H1 (cell line): ENCODE results near the gene SEC16A. TPM values are rescaled to one million over a fixed set of nuclear protein-coding genes. Genes with fewer than 3 reads are reported as not detected.

Experiments used
- CTCF ChIA-PET: fragments of 300-600 bp; sonication (Branson Sonifier 250); formaldehyde crosslinking; loops from one replicate; lab custom pipeline; 2021; ENCODE audit not compliant: partially characterized antibody; lab: Charles Lee
- POLR2A ChIA-PET: fragments of 300-600 bp; sonication (Branson Sonifier 250); formaldehyde crosslinking; loops from one replicate; lab custom pipeline; 2021; ENCODE audit warnings: inconsistent platforms; ENCODE audit not compliant: partially characterized antibody; lab: Charles Lee
- DNase-seq, 2 experiments: peaks; one replicate each; pipeline versions ENCODE4 v3.0.0 to v3.0.0-alpha.2; 2010 to 2022; ENCODE audit warnings: low spot score in 2 of 2, low read depth in 1 of 2, mixed read lengths in 1 of 2
- FAIRE-seq: peaks from 2 replicates; lab custom pipeline; 2011; peaks lifted over from hg19 to GRCh38; lab: Jason Lieb, UNC
- H2AFZ ChIP-seq: 2 replicates; pipeline ENCODE4 v1.8.1; 2012; ENCODE audit warnings: low read length, inconsistent platforms
- H2AK5ac ChIP-seq: 2 replicates; pipeline ENCODE4 v1.6.1; 2013; ENCODE audit warnings: low read depth, low read length
- H2BK120ac ChIP-seq: replicated peaks from 2 replicates; pipeline ENCODE3; 2013; ENCODE audit warnings: low read depth, low read length, inconsistent platforms
- H2BK12ac ChIP-seq: 2 replicates; pipeline ENCODE4 v1.6.1; 2013; ENCODE audit warnings: low read depth, low read length
- H2BK15ac ChIP-seq: 2 replicates; pipeline ENCODE4 v1.6.1; 2013; ENCODE audit warnings: low read length
- H2BK20ac ChIP-seq: 2 replicates; pipeline ENCODE4 v1.6.1; 2013; ENCODE audit warnings: low read length
- H2BK5ac ChIP-seq: 2 replicates; pipeline ENCODE4 v1.6.1; 2013; ENCODE audit warnings: low read depth, low read length
- H3K14ac ChIP-seq: 2 replicates; pipeline ENCODE4 v1.6.1; 2013; ENCODE audit warnings: inconsistent platforms; ENCODE audit not compliant: insufficient read length
- H3K18ac ChIP-seq: 2 replicates; pipeline ENCODE4 v1.6.1; 2013; ENCODE audit warnings: low read length; ENCODE audit errors: extremely low read depth
- H3K23ac ChIP-seq: 2 replicates; pipeline ENCODE4 v1.6.1; 2013; ENCODE audit warnings: inconsistent platforms; ENCODE audit not compliant: insufficient read length
- H3K23me2 ChIP-seq: 2 replicates; pipeline ENCODE4 v1.6.1; 2013; ENCODE audit warnings: low read depth, low read length
- H3K27ac ChIP-seq: 2 replicates; pipeline ENCODE4 v1.6.1; 2011; ENCODE audit warnings: low read depth, low read length, inconsistent platforms
- H3K27me3 ChIP-seq, 4 experiments: replicated peaks in 1 of 4; 1 replicate in 1 of 4; 2 replicates in 3 of 4; pipeline versions ENCODE4 v1.6.1 to v1.8.1; 2011 to 2013; ENCODE audit warnings: low read length in 3 of 4, mild to moderate bottlenecking in 3 of 4, inconsistent platforms in 2 of 4, mixed read lengths in 2 of 4, moderate library complexity in 1 of 4; ENCODE audit not compliant: control insufficient read depth in 3 of 4, insufficient read depth in 3 of 4; ENCODE audit errors: extremely low read depth in 1 of 4
- H3K36me3 ChIP-seq, 4 experiments: 2 replicates each; pipeline versions ENCODE4 v1.6.1 to v1.8.1; 2011 to 2013; ENCODE audit warnings: mild to moderate bottlenecking in 4 of 4, low read length in 3 of 4, moderate library complexity in 2 of 4, control low read depth in 1 of 4, inconsistent platforms in 1 of 4; ENCODE audit not compliant: insufficient read depth in 4 of 4, control insufficient read depth in 2 of 4
- H3K4ac ChIP-seq: replicated peaks from 2 replicates; pipeline ENCODE3; 2013; ENCODE audit warnings: low read length, low read depth, mixed read lengths, inconsistent platforms; ENCODE audit not compliant: insufficient read length
- H3K4me1 ChIP-seq, 4 experiments: replicated peaks in 1 of 4; 1 replicate in 1 of 4; 2 replicates in 3 of 4; pipeline versions ENCODE4 v1.6.1 to v1.8.1; 2011 to 2013; ENCODE audit warnings: low read length in 3 of 4, inconsistent platforms in 2 of 4, mixed read lengths in 1 of 4; ENCODE audit not compliant: insufficient read depth in 4 of 4, control insufficient read depth in 3 of 4
- H3K4me2 ChIP-seq, 2 experiments: 2 replicates each; pipeline versions ENCODE4 v1.6.1 to v1.8.1; 2011 to 2013; ENCODE audit warnings: low read depth in 2 of 2, low read length in 2 of 2, control low read depth in 1 of 2, inconsistent platforms in 1 of 2, mild to moderate bottlenecking in 1 of 2; ENCODE audit not compliant: insufficient read depth in 1 of 2
- H3K4me3 ChIP-seq, 4 experiments: fragments of 200-600, 300-600 bp in 1 of 4; sonication (generic), shearing (Covaris generic), sonication (Bioruptor Twin) in 1 of 4; 2 replicates each; pipeline versions ENCODE4 v1.5.1 to v1.8.1; 2011 to 2016; ENCODE audit warnings: low read length in 4 of 4, low read depth in 3 of 4, control low read depth in 2 of 4, inconsistent platforms in 2 of 4, mild to moderate bottlenecking in 2 of 4, mixed read lengths in 1 of 4, moderate library complexity in 1 of 4; ENCODE audit not compliant: insufficient read depth in 2 of 4; ENCODE audit errors: extremely low read depth in 1 of 4
- H3K56ac ChIP-seq: replicated peaks from 2 replicates; pipeline ENCODE3; 2013; ENCODE audit warnings: low read depth, mild to moderate bottlenecking, mixed read lengths, low read length, inconsistent platforms; ENCODE audit not compliant: insufficient read length
- H3K79me1 ChIP-seq: 2 replicates; pipeline ENCODE4 v1.6.1; 2013; ENCODE audit warnings: low read depth, low read length, control low read depth
- H3K79me2 ChIP-seq, 2 experiments: 2 replicates each; pipeline versions ENCODE4 v1.6.1 to v1.8.1; 2012 to 2013; ENCODE audit warnings: low read length in 2 of 2, mild to moderate bottlenecking in 2 of 2, inconsistent platforms in 1 of 2; ENCODE audit not compliant: insufficient read depth in 2 of 2, control insufficient read depth in 1 of 2
- H3K9ac ChIP-seq, 4 experiments: replicated peaks in 1 of 4; 1 replicate in 1 of 4; 2 replicates in 3 of 4; pipeline versions ENCODE4 v1.6.1 to v1.8.1; 2011 to 2013; ENCODE audit warnings: low read depth in 3 of 4, low read length in 3 of 4, control low read depth in 2 of 4, mild to moderate bottlenecking in 2 of 4, moderate library complexity in 2 of 4, inconsistent platforms in 1 of 4; ENCODE audit errors: extremely low read depth in 1 of 4
- H3K9me3 ChIP-seq, 2 experiments: 2 replicates each; pipeline versions ENCODE4 v1.6.1 to v1.8.1; 2012 to 2013; ENCODE audit warnings: mild to moderate bottlenecking in 2 of 2, moderate library complexity in 2 of 2, control low read depth in 1 of 2, inconsistent platforms in 1 of 2, low read depth in 1 of 2, low read length in 1 of 2, mixed read lengths in 1 of 2; ENCODE audit not compliant: insufficient read depth in 2 of 2
- H4K20me1 ChIP-seq, 2 experiments: replicated peaks in 1 of 2; 2 replicates each; pipeline versions ENCODE3 to v1.8.1; 2011 to 2013; ENCODE audit warnings: inconsistent platforms in 2 of 2, low read length in 2 of 2, mild to moderate bottlenecking in 1 of 2; ENCODE audit not compliant: insufficient read depth in 2 of 2, control insufficient read depth in 1 of 2
- H4K5ac ChIP-seq: 2 replicates; pipeline ENCODE4 v1.6.1; 2013; ENCODE audit warnings: low read length, low read depth, mixed read lengths, inconsistent platforms; ENCODE audit not compliant: insufficient read length
- H4K8ac ChIP-seq: 2 replicates; pipeline ENCODE4 v1.8.0; 2013; ENCODE audit warnings: mild to moderate bottlenecking, moderate library complexity, low read length, inconsistent platforms; ENCODE audit not compliant: insufficient read depth; ENCODE audit errors: extremely low read depth
- H4K91ac ChIP-seq: replicated peaks from 2 replicates; pipeline ENCODE3; 2013; ENCODE audit warnings: low read length, mixed read lengths, inconsistent platforms; ENCODE audit not compliant: insufficient read length
- CBX5 ChIP-seq: fragments of 300-800, 300-1000 bp; sonication (generic); IDR thresholded peaks from 2 replicates; pipeline ENCODE4 v1.7.1; 2016; ENCODE audit warnings: antibody characterized with exemption, low read length, low read depth
- CREB1 ChIP-seq: IDR thresholded peaks from 2 replicates; pipeline ENCODE4 v1.6.1; 2012; ENCODE audit warnings: inconsistent platforms
- NRF1 ChIP-seq: IDR thresholded peaks from 2 replicates; pipeline ENCODE4 v1.6.1; 2011; ENCODE audit warnings: mild to moderate bottlenecking, low read depth, low read length, improper control_type of control experiment
- RNF2 ChIP-seq: fragments of 200-900, 300-1000 bp; sonication (generic); IDR thresholded peaks from 2 replicates; pipeline ENCODE4 v1.7.1; 2016; ENCODE audit warnings: borderline replicate concordance, low read depth, mild to moderate bottlenecking, antibody characterized with exemption, low read length; ENCODE audit not compliant: poor library complexity, severe bottlenecking; ENCODE audit errors: missing control alignments
- YY1 ChIP-seq: IDR thresholded peaks from 2 replicates; pipeline ENCODE4 v1.6.1; 2011; ENCODE audit warnings: low read depth, mild to moderate bottlenecking, low read length
- WGBS, 2 experiments: shearing (Covaris generic) in 1 of 2; methylation state at CpG; one replicate each; pipeline versions ENCODE4 v1.1.6 to v1.1.7; 2013 to 2015; ENCODE audit warnings: low lambda C conversion rate in 2 of 2, mixed read lengths in 2 of 2, inconsistent platforms in 1 of 2, low coverage in 1 of 2, missing lambda C conversion rate in 1 of 2; ENCODE audit not compliant: insufficient replicate concordance in 2 of 2, insufficient coverage in 1 of 2, insufficient read length in 1 of 2; ENCODE audit errors: extremely low coverage in 1 of 2, missing lambda C conversion rate in 1 of 2; 5-methylcytosine and 5-hydroxymethylcytosine counted together
- polyA plus RNA-seq, 7 experiments: library from polyadenylated mRNA; depleted of rRNA in 3 of 7; stranded (reverse) in 5 of 7; unstranded in 2 of 7; fragments of >200 nt in 5 of 7; fragments of 200-250 nt in 2 of 7; gene quantifications; 1 replicate in 5 of 7; 2 replicates in 1 of 7; 4 replicates in 1 of 7; pipeline versions ENCODE4 v1.2.1 to v1.2.3, GENCODE V29; 2011 to 2013; ENCODE audit warnings: missing spikeins in 2 of 7, mixed read lengths in 2 of 7
- total RNA-seq: library from RNA; stranded (reverse); fragmentation: NEBNext Ultra II Directional; extraction: Animal tissue kit (Norgen Biotek cat#: 25700); gene quantifications from 2 replicates; pipeline ENCODE4 v1.2.1, GENCODE V29; 2021

Gene SEC16A
- total and polyA plus RNA-seq, 2 of the 8 experiments (the other 6 are each of a cell fraction or from before 2014, with no cell fraction given), result 21.6 to 49.0 TPM

- Histone ChIP-seq H3K4me1 (peaks cover 2 to 13% (median 3%) of the 10 kb centered on the region in 4 experiments), H3K18ac (no peak overlapping the region), H3K4ac (no peak overlapping the region), H2BK12ac (no peak overlapping the region), H2BK5ac (no peak overlapping the region; the same call in 1 of the 2 replicates), H4K91ac (no peak overlapping the region), H3K36me3 (peaks cover 4 to 14% (median 6%) of the 10 kb centered on the region in 4 experiments; a peak in 6 of 8 replicates), H3K27me3 (no peaks in the 10 kb centered on the region), H3K56ac (no peak overlapping the region), H3K14ac (no peak overlapping the region), H3K4me2 (peak overlapping the region; percentile 76 to 91), H3K23me2 (peaks cover 9% of the 10 kb centered on the region; the same call in 1 of the 2 replicates), H2BK15ac (no peak overlapping the region), H4K20me1 (peaks cover 12 to 24% of the 10 kb centered on the region in 2 experiments), H2BK20ac (no peak overlapping the region), H3K79me2 (peaks cover 21 to 56% of the 10 kb centered on the region in 2 experiments), H3K9me3 (no peaks in the 10 kb centered on the region), H3K79me1 (no peaks in the 10 kb centered on the region; the same call in none of the 2 replicates), H3K9ac (peak overlapping the region in 3 of 4 experiments; percentile 5 to 96 (median 89); a peak in 4 of 7 replicates), H2BK120ac (no peak overlapping the region), H2AK5ac (no peak overlapping the region), H4K5ac (no peak overlapping the region), H3K27ac (no peak overlapping the region), H3K4me3 (peak overlapping the region; percentile 75 to 88 (median 84); a peak in 7 of 8 replicates), H2AFZ (no peak overlapping the region), H3K23ac (no peak overlapping the region), H4K8ac (no peak overlapping the region)
- POLR2A ChIA-PET, result interaction anchor here (1.2 to 1.4 kb wide), 2 partner anchors 8 to 72 kb away, joined by 3 to 6 read pairs; no protein-coding TSS in a partner anchor
- FAIRE-seq, result no peak
- CTCF ChIA-PET, result interaction anchor here (0.9 kb wide), 1 partner anchor 81 kb away, joined by 3 read pairs; no protein-coding TSS in a partner anchor
- 72% methylated on average over 5 of the region's 5 CpGs; no CpG with 5 or more reads in 1 of the 2 experiments for WGBS, 2 experiments
- DNase-seq, result no peak
- no peak for TF ChIP-seq NRF1
- TF ChIP-seq YY1, result no peak
- TF ChIP-seq CBX5, result no peak
- no peak for TF ChIP-seq CREB1
- no peak for TF ChIP-seq RNF2
Measured at GRCh38 chr9:136481558-136481957, 1.3 kb downstream of the SEC16A start.
